ENCODE data around the gene GRIK3.

Gene GRIK3

GRCh38 chr1:37042506-37042905 lies 8.2 kb upstream of the GRIK3 start:
- no peak overlapping the region for H3K4me2 ChIP-seq (ENCODE audit: low read length)
- H2BK15ac ChIP-seq (replicated peaks; ENCODE audit: low read depth) = no peak overlapping the region
- H2BK120ac ChIP-seq (ENCODE audit: low read depth, low read length) = no peak overlapping the region
- no peaks in the 10 kb centered on the region for H3K79me2 ChIP-seq (ENCODE audit: control insufficient read depth, insufficient read depth, low read length)
- no peak overlapping the region for H4K8ac ChIP-seq (ENCODE audit: low read depth, low read length)
- H3K79me1 ChIP-seq (ENCODE audit: low read length) = no peaks in the 10 kb centered on the region
- H2AK5ac ChIP-seq (ENCODE audit: low read length) = no peak overlapping the region
- H3K4ac ChIP-seq (ENCODE audit: low read depth, low read length) = no peak overlapping the region
- H3K9ac ChIP-seq (ENCODE audit: low read length) = no peak overlapping the region
- H3K4me1 ChIP-seq (ENCODE audit: control insufficient read depth, low read depth, low read length) = peaks cover 2% of the 10 kb centered on the region
- H3K27ac ChIP-seq (ENCODE audit: low read depth, low read length) = no peak overlapping the region
- no peaks in the 10 kb centered on the region for H3K36me3 ChIP-seq (ENCODE audit: control insufficient read depth, insufficient read depth, low read length)
- WGBS (ENCODE audit: extremely low coverage, insufficient coverage, low lambda C conversion rate) = no CpG with 5 or more reads among the region's 6 CpGs
- no peak overlapping the region for H3K4me3 ChIP-seq (ENCODE audit: low read length)
- H4K5ac ChIP-seq (ENCODE audit: low read length) = no peak overlapping the region
- H2BK5ac ChIP-seq (ENCODE audit: low read length) = no peak overlapping the region
- no peak overlapping the region for H3K18ac ChIP-seq (ENCODE audit: low read length)
- no peak for DNase-seq
- no peak overlapping the region for H3K23ac ChIP-seq (ENCODE audit: low read length)
- H3K56ac ChIP-seq (ENCODE audit: low read length) = no peak overlapping the region
- H3K27me3 ChIP-seq (ENCODE audit: insufficient read depth, low read length, poor library complexity) = no peaks in the 10 kb centered on the region

GRCh38 chr1:37041483-37041882 lies 7.2 kb upstream of the GRIK3 start:
- Histone ChIP-seq H2BK5ac (ENCODE audit: low read length) (no peak overlapping the region), H3K4ac (ENCODE audit: low read depth, low read length) (no peak overlapping the region), H3K4me1 (ENCODE audit: control insufficient read depth, low read depth, low read length) (peaks cover 4% of the 10 kb centered on the region)

GRCh38 chr1:37040773-37041172 lies 6.5 kb upstream of the GRIK3 start:
- H4K5ac ChIP-seq (ENCODE audit: low read length) = no peak overlapping the region
- H3K56ac ChIP-seq (ENCODE audit: low read length) = no peak overlapping the region
- H2AK5ac ChIP-seq (ENCODE audit: low read length) = no peak overlapping the region
- no CpG with 5 or more reads among the region's 4 CpGs for WGBS (ENCODE audit: extremely low coverage, insufficient coverage, low lambda C conversion rate)
- no peak overlapping the region for H3K9ac ChIP-seq (ENCODE audit: low read length)
- H2BK120ac ChIP-seq (ENCODE audit: low read depth, low read length) = no peak overlapping the region
- H3K27me3 ChIP-seq (ENCODE audit: insufficient read depth, low read length, poor library complexity) = no peaks in the 10 kb centered on the region
- no peak overlapping the region for H4K8ac ChIP-seq (ENCODE audit: low read depth, low read length)
- H3K4ac ChIP-seq (ENCODE audit: low read depth, low read length) = no peak overlapping the region
- no peak for DNase-seq
- H3K18ac ChIP-seq (ENCODE audit: low read length) = no peak overlapping the region
- no peak overlapping the region for H3K27ac ChIP-seq (ENCODE audit: low read depth, low read length)
- H3K4me1 ChIP-seq (ENCODE audit: control insufficient read depth, low read depth, low read length) = peaks cover 6% of the 10 kb centered on the region
- H3K36me3 ChIP-seq (ENCODE audit: control insufficient read depth, insufficient read depth, low read length) = no peaks in the 10 kb centered on the region
- H3K4me2 ChIP-seq (ENCODE audit: low read length) = no peak overlapping the region
- H3K79me2 ChIP-seq (ENCODE audit: control insufficient read depth, insufficient read depth, low read length) = no peaks in the 10 kb centered on the region
- H2BK15ac ChIP-seq (replicated peaks; ENCODE audit: low read depth) = no peak overlapping the region
- H3K4me3 ChIP-seq (ENCODE audit: low read length) = no peak overlapping the region
- no peak overlapping the region for H2BK5ac ChIP-seq (ENCODE audit: low read length)
- H3K79me1 ChIP-seq (ENCODE audit: low read length) = no peaks in the 10 kb centered on the region
- no peak overlapping the region for H3K23ac ChIP-seq (ENCODE audit: low read length)

More at GRCh38 chr1:37041483-37041882, 7.2 kb upstream of the GRIK3 start:
- Histone ChIP-seq H2BK120ac (ENCODE audit: low read depth, low read length) (no peak overlapping the region), H4K8ac (ENCODE audit: low read depth, low read length) (no peak overlapping the region), H3K9ac (ENCODE audit: low read length) (no peak overlapping the region), H2AK5ac (ENCODE audit: low read length) (no peak overlapping the region), H3K4me3 (ENCODE audit: low read length) (no peak overlapping the region), H3K27me3 (ENCODE audit: insufficient read depth, low read length, poor library complexity) (no peaks in the 10 kb centered on the region), H3K18ac (ENCODE audit: low read length) (no peak overlapping the region), H2BK15ac (replicated peaks; ENCODE audit: low read depth) (no peak overlapping the region), H3K27ac (ENCODE audit: low read depth, low read length) (no peak overlapping the region), H3K79me2 (ENCODE audit: control insufficient read depth, insufficient read depth, low read length) (no peaks in the 10 kb centered on the region), H3K56ac (ENCODE audit: low read length) (no peak overlapping the region), H3K23ac (ENCODE audit: low read length) (no peak overlapping the region), H3K36me3 (ENCODE audit: control insufficient read depth, insufficient read depth, low read length) (no peaks in the 10 kb centered on the region), H4K5ac (ENCODE audit: low read length) (no peak overlapping the region), H3K4me2 (ENCODE audit: low read length) (no peak overlapping the region), H3K79me1 (ENCODE audit: low read length) (no peaks in the 10 kb centered on the region)
- no peak for DNase-seq
- WGBS (ENCODE audit: extremely low coverage, insufficient coverage, low lambda C conversion rate) = no CpG with 5 or more reads among the region's 2 CpGs

GRCh38 chr1:37040261-37040660 lies 5.9 kb upstream of the GRIK3 start:
- no peak overlapping the region for H2BK5ac ChIP-seq (ENCODE audit: low read length)
- no peak overlapping the region for H2AK5ac ChIP-seq (ENCODE audit: low read length)
- peaks cover 1% of the 10 kb centered on the region for H3K27me3 ChIP-seq (ENCODE audit: insufficient read depth, low read length, poor library complexity)
- no peak overlapping the region for H2BK120ac ChIP-seq (ENCODE audit: low read depth, low read length)
- H4K8ac ChIP-seq (ENCODE audit: low read depth, low read length) = no peak overlapping the region
- DNase-seq = no peak
- no peak overlapping the region for H3K18ac ChIP-seq (ENCODE audit: low read length)
- H3K9ac ChIP-seq (ENCODE audit: low read length) = no peak overlapping the region
- H3K36me3 ChIP-seq (ENCODE audit: control insufficient read depth, insufficient read depth, low read length) = no peaks in the 10 kb centered on the region
- H3K79me2 ChIP-seq (ENCODE audit: control insufficient read depth, insufficient read depth, low read length) = no peaks in the 10 kb centered on the region
- H3K4ac ChIP-seq (ENCODE audit: low read depth, low read length) = no peak overlapping the region
- no peak overlapping the region for H2BK15ac ChIP-seq (replicated peaks; ENCODE audit: low read depth)
- H3K4me1 ChIP-seq (ENCODE audit: control insufficient read depth, low read depth, low read length) = peaks cover 6% of the 10 kb centered on the region
- no peak overlapping the region for H3K4me3 ChIP-seq (ENCODE audit: low read length)
- H4K5ac ChIP-seq (ENCODE audit: low read length) = no peak overlapping the region
- H3K23ac ChIP-seq (ENCODE audit: low read length) = no peak overlapping the region
- H3K79me1 ChIP-seq (ENCODE audit: low read length) = no peaks in the 10 kb centered on the region
- no peak overlapping the region for H3K27ac ChIP-seq (ENCODE audit: low read depth, low read length)
- no CpG with 5 or more reads among the region's 3 CpGs for whole genome bisulfite sequencing (ENCODE audit: extremely low coverage, insufficient coverage, low lambda C conversion rate)
- no peak overlapping the region for H3K56ac ChIP-seq (ENCODE audit: low read length)
- H3K4me2 ChIP-seq (ENCODE audit: low read length) = no peak overlapping the region

DNA sequence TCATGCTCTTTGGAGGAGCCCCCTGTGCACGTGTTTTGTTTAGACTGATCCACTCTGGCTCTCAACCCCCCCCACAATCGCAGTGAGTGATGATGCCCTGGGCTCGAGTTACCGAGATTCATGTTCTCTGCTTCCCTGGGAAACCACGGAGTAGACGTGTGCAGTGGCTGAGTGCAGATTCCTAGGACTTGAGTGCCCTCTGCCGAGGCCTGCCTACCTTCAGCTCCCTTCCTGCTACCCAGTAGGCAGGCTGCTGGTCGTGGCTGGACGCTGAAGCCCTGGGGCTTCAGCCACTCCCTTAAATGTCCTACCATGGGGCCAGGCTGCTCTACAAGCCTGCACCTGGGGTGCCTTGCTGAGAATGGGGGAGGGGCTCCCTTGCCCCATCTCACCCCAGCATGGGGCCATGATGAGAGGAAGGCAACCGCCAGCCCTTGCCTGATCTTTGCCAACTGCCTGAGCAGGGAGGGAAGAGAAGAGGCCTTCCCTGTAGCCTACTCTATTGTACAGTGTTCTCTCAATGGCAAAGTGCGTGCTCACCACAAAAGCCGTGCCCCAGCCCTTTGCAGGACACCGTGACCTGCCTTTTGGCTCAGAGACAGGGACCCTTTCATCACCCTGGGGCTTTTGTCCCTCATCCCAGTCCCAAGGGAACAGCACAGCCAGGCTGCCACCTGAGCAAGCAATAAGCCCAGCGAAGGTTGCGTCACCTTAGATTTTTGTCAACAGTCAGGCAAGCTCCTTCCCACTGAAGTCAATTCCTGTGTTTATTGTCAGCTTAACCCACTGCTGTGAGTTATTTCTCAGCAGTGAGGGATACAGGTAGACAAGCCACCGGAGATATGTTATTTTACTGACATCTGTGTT lies 4.1 kb upstream of the GRIK3 start:
- WGBS (ENCODE audit: extremely low coverage, insufficient coverage, low lambda C conversion rate) = no CpG with 5 or more reads among the region's 16 CpGs
- Histone ChIP-seq H3K4me1 (ENCODE audit: control insufficient read depth, low read depth, low read length) (peaks cover 6% of the 10 kb centered on the region), H3K56ac (ENCODE audit: low read length) (no peak overlapping the region), H3K23ac (ENCODE audit: low read length) (no peak overlapping the region), H3K4me2 (ENCODE audit: low read length) (no peak overlapping the region), H3K18ac (ENCODE audit: low read length) (no peak overlapping the region), H3K79me2 (ENCODE audit: control insufficient read depth, insufficient read depth, low read length) (no peaks in the 10 kb centered on the region), H2AK5ac (ENCODE audit: low read length) (no peak overlapping the region), H3K27ac (ENCODE audit: low read depth, low read length) (no peak overlapping the region), H4K5ac (ENCODE audit: low read length) (no peak overlapping the region), H4K8ac (ENCODE audit: low read depth, low read length) (no peak overlapping the region), H3K4me3 (ENCODE audit: low read length) (no peak overlapping the region), H3K9ac (ENCODE audit: low read length) (no peak overlapping the region), H3K4ac (ENCODE audit: low read depth, low read length) (no peak overlapping the region), H2BK120ac (ENCODE audit: low read depth, low read length) (no peak overlapping the region), H3K36me3 (ENCODE audit: control insufficient read depth, insufficient read depth, low read length) (no peaks in the 10 kb centered on the region), H2BK5ac (ENCODE audit: low read length) (no peak overlapping the region), H2BK15ac (replicated peaks; ENCODE audit: low read depth) (no peak overlapping the region), H3K27me3 (ENCODE audit: insufficient read depth, low read length, poor library complexity) (peaks cover 8% of the 10 kb centered on the region), H3K79me1 (ENCODE audit: low read length) (no peaks in the 10 kb centered on the region)
- DNase-seq = peak; percentile 72

- H3K4me2 ChIP-seq (ENCODE audit: low read length) = no peak overlapping the region
- no peak overlapping the region for H4K5ac ChIP-seq (ENCODE audit: low read length)
- no peaks in the 10 kb centered on the region for H3K79me1 ChIP-seq (ENCODE audit: low read length)
- no peak overlapping the region for H4K8ac ChIP-seq (ENCODE audit: low read depth, low read length)
- H3K4me1 ChIP-seq (ENCODE audit: control insufficient read depth, low read depth, low read length) = peaks cover 6% of the 10 kb centered on the region
- H3K27me3 ChIP-seq (ENCODE audit: insufficient read depth, low read length, poor library complexity) = peaks cover 14% of the 10 kb centered on the region
- no peaks in the 10 kb centered on the region for H3K79me2 ChIP-seq (ENCODE audit: control insufficient read depth, insufficient read depth, low read length)
- H2BK5ac ChIP-seq (ENCODE audit: low read length) = no peak overlapping the region
- no peak overlapping the region for H3K56ac ChIP-seq (ENCODE audit: low read length)
- WGBS (ENCODE audit: extremely low coverage, insufficient coverage, low lambda C conversion rate) = no CpG with 5 or more reads among the region's 15 CpGs
- H2BK120ac ChIP-seq (ENCODE audit: low read depth, low read length) = no peak overlapping the region
- no peak overlapping the region for H3K4me3 ChIP-seq (ENCODE audit: low read length)
- H3K9ac ChIP-seq (ENCODE audit: low read length) = no peak overlapping the region
- no peak overlapping the region for H3K23ac ChIP-seq (ENCODE audit: low read length)
- no peaks in the 10 kb centered on the region for H3K36me3 ChIP-seq (ENCODE audit: control insufficient read depth, insufficient read depth, low read length)
- DNase-seq = no peak
- no peak overlapping the region for H2BK15ac ChIP-seq (replicated peaks; ENCODE audit: low read depth)
- no peak overlapping the region for H3K18ac ChIP-seq (ENCODE audit: low read length)
- H3K4ac ChIP-seq (ENCODE audit: low read depth, low read length) = no peak overlapping the region
- no peak overlapping the region for H3K27ac ChIP-seq (ENCODE audit: low read depth, low read length)
- H2AK5ac ChIP-seq (ENCODE audit: low read length) = no peak overlapping the region
Observed at GRCh38 chr1:37037690-37038089, 3.4 kb upstream of the GRIK3 start.

Measured in mesendoderm (in vitro differentiated cells).